Activated T-cell treated with anti-CD3 and anti-CD28 coated beads for 4 hours (primary cell): ENCODE measurements around the gene BRD4.
"Not testable (repeated sequence)": the region's sequence is repeated elsewhere in the genome, so short reads cannot be mapped to it uniquely, and the experiment has no call there.

Experiments used
- DNase-seq: peaks from one replicate; pipeline ENCODE4 v3.0.0-alpha.2; 2020

The BRD4 gene

GRCh38 chr19:15358918-15359317 lies 26.6 kb upstream of the BRD4 start:
- no peak for DNase-seq

DNA sequence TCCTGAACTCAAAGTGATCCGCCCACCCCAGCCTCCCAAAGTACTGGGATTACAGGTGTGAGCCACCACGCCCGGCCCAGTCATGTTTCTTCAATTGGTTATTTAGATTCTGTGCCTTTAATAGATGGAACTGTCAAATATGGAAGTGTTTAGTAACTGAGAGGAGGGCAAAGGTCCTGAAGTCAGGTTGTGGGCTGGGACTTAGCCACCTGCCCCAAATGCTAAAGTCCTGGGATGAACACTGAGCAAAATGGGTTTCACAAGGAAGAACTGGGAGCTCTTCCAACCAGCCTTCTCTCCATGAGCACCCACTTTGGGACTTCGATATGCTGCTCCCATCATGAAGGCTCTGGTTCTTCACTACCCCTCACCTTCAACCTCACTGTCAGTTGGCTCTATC lies 25.6 kb upstream of the BRD4 start:
- no peak for DNase-seq

GRCh38 chr19:15354566-15355296 lies 22.4 kb upstream of the BRD4 start:
- DNase-seq, result no peak

DNA sequence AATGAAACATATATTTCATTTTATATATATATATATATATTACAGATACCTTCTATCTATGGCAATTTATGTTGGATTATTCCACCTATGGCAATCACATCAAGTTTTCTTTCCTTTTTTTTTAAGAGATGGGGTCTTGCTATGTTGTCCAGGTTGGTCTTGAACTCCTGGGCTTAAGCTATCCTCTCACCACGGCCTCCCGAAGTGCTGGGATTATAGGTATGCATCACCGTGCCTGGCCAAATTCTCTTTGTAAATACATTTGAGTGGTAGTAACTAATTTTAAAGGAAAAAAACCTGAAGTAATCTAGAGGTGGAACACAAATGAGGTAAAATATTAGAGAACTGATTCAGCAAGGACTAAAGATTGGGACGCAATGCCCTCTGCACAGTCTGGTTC lies 21.6 kb upstream of the BRD4 start:
- no peak for DNase-seq

DNA sequence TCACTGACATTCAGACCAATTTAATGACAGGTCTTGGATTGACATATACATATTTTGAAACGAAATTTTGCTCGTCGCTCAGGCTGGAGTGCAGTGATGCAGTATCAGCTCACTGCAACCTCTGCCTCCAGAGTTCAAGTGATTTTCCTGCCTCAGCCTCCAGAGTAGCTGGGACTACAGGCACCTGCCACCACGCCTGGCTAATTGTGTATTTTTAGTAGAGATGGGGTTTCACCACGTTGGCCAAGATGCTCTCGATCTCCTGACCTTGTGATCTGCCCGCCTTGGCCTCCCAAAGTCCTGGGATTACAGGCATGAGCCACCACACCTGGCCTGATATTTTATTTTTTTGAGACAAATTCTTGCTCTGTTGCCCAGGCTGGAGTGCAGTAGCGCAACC lies 20.2 kb upstream of the BRD4 start:
- DNase-seq, result not testable (repeated sequence)

DNA sequence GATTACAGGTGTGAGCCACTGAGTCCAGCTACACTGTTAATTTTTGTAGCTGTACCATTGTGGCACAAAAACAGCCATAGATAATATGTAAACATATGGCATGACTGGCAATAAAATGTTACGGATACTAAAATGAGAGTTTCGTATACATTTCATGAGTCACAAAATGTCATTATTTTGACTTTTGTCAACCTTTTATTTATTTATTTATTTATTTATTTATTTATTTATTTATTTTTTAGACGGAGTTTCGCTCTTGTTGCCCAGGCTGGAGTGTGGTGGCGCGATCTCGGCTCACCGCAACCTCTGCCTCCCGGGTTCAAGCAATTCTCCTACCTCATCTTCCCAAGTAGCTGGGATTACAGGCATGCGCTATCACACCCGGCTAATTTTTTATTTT lies 9.0 kb upstream of the BRD4 start:
- not testable (repeated sequence) for DNase-seq

DNA sequence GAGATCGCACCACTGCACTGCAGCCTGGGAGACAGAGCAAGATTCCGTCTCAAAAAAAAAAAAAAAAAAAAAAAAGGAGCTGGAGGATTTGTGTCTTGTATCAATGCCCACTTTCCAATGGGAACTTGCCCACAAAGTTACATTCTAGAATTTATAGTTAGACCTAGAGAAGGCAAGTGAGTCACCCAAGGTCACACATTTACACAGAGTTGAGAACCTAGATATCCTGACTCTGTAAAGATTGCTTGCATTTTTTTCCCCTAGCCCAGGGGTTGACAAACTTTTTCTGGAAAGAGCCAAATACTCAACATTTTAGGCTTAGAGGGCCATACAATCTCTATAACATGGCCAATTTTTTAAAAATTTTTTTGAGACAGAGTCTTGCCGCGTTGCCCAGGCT lies 7.7 kb upstream of the BRD4 start:
- no peak for DNase-seq

- DNase-seq, result no peak
These were observed 4.9 kb upstream of the BRD4 start for GRCh38 chr19:15337202-15337601.

- not testable (repeated sequence) for DNase-seq
These were observed 3.7 kb upstream of the BRD4 start for GRCh38 chr19:15335992-15336391.

DNA sequence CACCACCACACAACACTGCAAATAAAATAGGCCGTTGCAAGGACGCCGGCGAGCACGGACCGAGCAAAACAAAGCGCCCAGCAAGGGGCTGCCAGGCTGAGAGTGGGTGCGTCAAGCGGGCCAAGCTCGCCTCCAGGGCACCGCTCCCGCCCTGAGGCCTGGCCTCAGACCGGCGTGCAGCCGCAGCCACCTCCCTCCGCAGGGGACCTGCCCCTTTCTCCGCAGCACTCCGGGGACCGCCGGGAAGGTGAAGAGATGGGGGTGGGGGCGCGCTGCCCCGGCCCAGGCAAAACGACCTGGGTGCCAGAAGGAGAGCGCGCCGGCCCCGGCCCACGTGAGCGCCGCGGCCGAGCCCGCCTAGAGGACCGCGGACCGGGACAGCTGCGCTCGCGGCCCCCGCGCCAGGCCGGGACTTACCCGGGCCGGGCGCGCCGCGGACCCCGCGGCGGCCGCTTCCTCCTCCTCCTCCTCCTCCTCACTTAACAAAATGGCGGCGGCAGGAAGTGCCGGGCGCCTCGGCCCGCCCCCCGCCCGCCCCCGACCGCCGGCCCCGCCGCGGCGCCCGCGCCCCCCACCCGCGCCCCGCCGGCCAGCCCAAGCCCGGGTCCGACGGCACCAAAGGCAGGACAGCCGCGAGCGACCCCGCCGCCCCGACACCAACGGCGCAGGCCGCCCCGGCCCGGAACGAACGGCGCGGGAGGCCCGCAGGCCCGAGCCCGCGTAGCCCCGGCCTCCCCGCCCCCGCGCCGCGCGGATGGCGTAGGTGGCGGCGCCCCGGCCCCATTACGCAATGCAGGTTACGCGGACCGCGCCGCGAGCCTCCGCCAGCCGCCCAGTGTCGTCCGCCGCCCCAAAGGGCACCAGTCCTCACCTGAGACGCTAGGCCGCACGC lies 674 bp downstream of the BRD4 start:
- peak; percentile 59 for DNase-seq

DNA sequence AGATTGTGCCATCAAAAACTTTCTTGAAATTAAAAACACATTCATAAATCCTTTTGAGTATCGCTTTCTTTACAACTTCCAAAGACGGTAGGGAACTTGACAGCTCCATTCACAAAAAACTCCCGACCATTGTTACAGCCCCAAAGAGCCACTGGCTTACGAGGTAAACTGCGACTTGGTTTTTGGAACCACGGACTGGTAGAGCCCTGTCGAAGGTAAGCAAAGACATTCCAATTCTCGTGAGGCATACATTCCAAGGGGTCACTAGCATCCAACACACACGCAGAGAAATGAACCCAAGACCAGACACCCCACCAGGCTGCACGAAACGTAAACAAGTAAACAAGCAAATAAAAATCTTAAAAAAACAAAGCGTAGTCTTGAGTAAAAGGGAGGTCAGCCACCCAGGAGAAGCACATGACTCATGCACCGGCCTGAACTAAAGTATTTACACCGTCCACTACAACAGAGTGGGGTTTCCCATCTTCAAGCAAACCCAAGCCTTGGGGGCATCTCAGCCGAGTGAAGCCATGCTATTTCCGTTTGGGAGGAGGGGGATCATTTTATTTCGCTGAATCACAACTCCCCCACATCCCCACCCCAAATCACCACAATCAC lies 1.4 kb downstream of the BRD4 start:
- DNase-seq, result peak; percentile 5

DNA sequence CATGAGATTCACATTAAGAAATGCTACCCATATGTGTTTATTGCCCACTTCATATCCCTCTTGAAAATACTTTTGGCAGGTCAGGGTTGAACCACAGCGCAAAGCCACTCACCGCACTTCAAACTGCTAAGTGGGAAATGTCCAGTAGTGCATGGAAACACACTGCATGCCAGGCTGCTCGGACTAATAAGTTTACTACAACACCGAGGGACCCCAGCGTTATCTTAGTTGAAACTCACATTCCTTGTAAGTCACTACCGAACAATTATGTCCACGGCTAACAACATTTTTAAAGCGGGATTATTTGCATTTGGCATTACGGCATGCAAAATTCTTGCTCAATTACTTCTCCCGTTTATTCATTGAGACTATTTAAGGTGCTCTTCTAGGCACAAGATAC lies 4.0 kb downstream of the BRD4 start:
- no peak for DNase-seq

DNA sequence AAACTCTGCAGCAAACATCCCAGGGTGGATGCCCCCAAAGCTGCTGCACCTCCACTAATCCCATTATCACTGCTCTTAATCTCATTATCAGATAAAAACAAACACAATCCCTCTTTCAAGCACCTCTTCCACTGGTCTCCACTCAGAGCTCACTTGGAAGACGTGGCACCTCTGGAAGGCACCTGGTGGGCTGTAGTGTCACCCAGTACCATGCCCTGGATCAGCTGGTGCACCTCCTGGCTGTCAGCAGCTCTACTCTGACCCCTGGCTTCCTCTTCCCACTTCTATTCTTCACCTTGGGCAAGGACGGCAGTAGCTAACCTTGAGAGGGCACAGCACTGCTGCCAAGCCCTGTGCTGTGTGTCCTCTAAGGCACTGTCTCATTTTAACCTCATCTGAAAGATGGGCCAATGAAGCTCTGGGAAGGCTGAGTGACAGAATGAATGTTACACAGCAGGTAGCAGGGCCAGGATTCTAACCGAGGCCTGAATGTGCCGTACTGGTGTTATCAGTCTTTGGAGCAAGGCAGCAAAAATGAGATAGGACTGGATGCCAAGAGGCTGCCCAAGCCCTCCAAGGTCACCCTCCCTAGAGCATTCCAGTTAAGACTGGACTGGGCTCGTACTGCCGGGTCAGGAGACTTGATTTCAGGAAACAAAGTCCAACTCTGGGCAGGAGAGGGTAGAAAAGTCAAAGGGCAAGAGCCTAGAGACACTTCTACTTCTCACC lies 7.4 kb downstream of the BRD4 start:
- no peak for DNase-seq

- no peak for DNase-seq
These were observed 8.7 kb downstream of the BRD4 start for GRCh38 chr19:15323496-15324235.

GRCh38 chr19:15321739-15322138 lies 10.6 kb downstream of the BRD4 start:
- DNase-seq, result no peak

GRCh38 chr19:15320116-15320515 lies 12.2 kb downstream of the BRD4 start:
- no peak for DNase-seq

DNA sequence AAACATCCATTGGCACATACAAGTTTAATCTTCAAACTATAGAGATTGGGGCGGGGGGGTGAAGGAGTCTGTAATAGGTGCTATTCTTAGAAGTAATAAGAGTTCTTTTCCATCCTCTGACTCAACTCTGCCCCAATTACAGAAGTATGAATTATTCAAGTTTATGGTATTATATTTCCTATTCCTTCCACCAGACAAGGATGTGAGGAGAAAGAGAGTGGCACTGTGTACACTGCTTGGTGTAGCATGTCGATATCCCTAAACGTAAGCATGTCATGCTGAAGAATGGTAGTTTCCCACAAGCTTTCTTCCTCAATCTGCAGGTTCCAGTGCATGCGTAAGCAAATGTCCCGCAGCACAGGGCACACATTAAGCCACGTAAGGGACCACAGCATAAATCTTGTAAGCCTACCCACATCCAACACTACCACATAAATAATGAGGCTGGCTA lies 14.1 kb downstream of the BRD4 start:
- DNase-seq, result no peak

DNA sequence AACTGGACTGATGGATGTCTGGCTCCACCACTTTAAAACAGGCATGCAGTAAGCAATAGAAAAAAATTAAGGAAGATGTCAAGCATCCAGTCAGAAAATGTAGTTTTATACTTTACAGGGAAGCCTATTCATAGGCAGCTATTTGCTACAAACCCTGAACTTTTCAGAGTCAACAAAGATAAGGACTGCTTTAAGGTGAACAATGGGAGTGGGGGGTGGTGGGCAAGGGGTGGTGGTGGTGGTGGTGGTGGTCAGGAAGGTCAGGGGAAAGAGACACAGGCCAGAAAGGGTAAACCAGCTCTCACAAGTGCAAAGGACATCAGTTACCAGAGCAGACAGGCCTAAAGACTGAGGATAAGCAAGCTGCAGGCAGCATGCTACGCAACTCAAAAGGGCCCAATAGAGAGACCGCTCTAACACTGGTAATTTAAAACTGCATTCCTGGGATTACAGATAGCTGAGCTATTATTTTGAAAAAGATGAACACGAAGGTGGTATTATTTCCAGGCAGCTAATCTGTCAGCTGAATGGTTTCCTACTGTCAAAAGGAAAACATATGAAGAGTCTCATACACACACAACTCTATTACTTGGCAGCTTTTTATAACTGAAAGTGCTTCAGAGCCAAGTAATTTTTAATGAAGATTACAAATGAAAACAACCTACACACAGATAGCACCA lies 14.8 kb downstream of the BRD4 start:
- no peak for DNase-seq

GRCh38 chr19:15316498-15316897 lies 15.8 kb downstream of the BRD4 start:
- DNase-seq, result no peak

DNA sequence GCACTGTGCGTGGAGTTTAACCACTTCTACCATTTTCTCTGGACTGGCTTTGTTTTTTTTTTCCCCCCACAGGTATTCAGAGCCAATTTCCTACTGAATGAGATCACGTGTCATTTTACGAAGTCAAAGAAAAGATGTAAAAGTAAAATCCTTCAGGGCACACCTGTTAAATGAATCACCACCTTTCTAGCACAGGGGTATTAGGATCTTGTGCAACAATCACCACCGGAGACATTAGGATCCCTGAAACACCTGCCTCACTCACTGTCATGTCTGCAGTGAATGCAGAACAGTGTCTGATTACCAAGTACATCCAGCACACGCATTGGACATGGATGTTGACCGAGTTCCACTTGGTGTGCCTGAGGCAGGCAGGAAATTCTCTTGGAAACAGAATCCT lies 17.2 kb downstream of the BRD4 start:
- DNase-seq, result no peak

DNA sequence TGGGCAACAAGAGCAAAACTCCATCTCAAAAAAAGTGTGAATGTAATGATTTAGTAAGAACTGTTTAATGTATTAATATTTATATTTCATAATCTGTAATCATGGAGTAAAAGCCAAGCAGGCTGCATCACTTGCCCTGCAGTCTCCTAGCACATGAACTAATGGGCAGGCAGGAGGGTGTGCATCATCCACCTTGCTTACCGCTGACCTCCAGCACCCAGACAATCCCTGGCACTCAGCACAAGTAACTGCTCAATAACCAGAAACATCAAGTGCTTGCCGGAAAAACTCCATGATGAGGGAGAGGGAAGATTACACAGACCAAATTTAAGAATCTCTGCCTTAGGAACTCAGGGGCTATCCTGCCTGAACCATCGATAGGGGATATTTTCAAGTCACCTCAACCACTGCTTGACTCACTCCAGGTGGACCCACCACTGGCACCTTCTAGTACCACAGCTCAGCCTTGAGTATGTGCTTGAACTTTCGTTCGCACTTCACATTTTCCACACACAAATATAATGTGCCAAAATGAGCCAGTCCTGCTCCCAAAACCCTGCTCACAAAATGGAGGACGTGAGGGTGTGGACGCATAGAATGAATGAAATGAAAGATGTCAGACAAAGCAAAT lies 18.6 kb downstream of the BRD4 start:
- DNase-seq, result no peak
